ENCODE data around the gene MEGF11.

Gene MEGF11

GRCh38 chr15:65938604-65939003, 314.9 kb downstream of the MEGF11 start:
- CTCF ChIA-PET = interaction anchor here (0.8 to 2.1 kb wide), 5 partner anchors 9 to 538 kb away, joined by 3 to 10 read pairs (median 5); no protein-coding TSS in a partner anchor

GRCh38 chr15:65937476-65937875, 316.1 kb downstream of the MEGF11 start:
- ChIA-PET POLR2A (no interaction called here), CTCF (interaction anchor here (1.4 to 1.6 kb wide), 2 partner anchors 11 to 16 kb away, joined by 3 to 5 read pairs; no protein-coding TSS in a partner anchor)
- TF ChIP-seq CTCF (IDR thresholded peaks at IDR 0.05; ENCODE audit: control extremely low read depth, extremely low read depth, low read depth, missing control alignments) = no peak
- no peak for DNase-seq (ENCODE audit: extremely low spot score)

More at GRCh38 chr15:65938604-65939003, 314.9 kb downstream of the MEGF11 start:
- no peak for TF ChIP-seq CTCF (IDR thresholded peaks at IDR 0.05; ENCODE audit: control extremely low read depth, extremely low read depth, low read depth, missing control alignments)
- DNase-seq (ENCODE audit: extremely low spot score) = no peak
- POLR2A ChIA-PET = no interaction called here

- ChIA-PET POLR2A (interaction anchor here (0.5 kb wide), 1 partner anchor 471 kb away, joined by 4 read pairs; no protein-coding TSS in a partner anchor), CTCF (interaction anchor here (1.4 kb wide), 1 partner anchor 12 kb away, joined by 3 read pairs; no protein-coding TSS in a partner anchor)
- no peak for TF ChIP-seq CTCF (IDR thresholded peaks at IDR 0.05; ENCODE audit: control extremely low read depth, extremely low read depth, low read depth, missing control alignments)
- DNase-seq (ENCODE audit: extremely low spot score) = no peak
Measured at GRCh38 chr15:65937054-65937453, 316.5 kb downstream of the MEGF11 start.

- POLR2A ChIA-PET = interaction anchor here (0.5 kb wide), 1 partner anchor 471 kb away, joined by 4 read pairs; no protein-coding TSS in a partner anchor
- CTCF ChIA-PET = interaction anchor here (1.4 kb wide), 2 partner anchors 12 to 15 kb away, joined by 3 to 6 read pairs; no protein-coding TSS in a partner anchor
- TF ChIP-seq CTCF (IDR thresholded peaks at IDR 0.05; ENCODE audit: control extremely low read depth, extremely low read depth, low read depth, missing control alignments) = no peak
- no peak for DNase-seq (ENCODE audit: extremely low spot score)
Measured at GRCh38 chr15:65936282-65936681, 317.3 kb downstream of the MEGF11 start.

- no peak for TF ChIP-seq CTCF (IDR thresholded peaks at IDR 0.05; ENCODE audit: control extremely low read depth, extremely low read depth, low read depth, missing control alignments)
- POLR2A ChIA-PET = interaction anchor here (0.6 kb wide), 1 partner anchor 1099 kb away, joined by 4 read pairs; no protein-coding TSS in a partner anchor
- CTCF ChIA-PET = interaction anchor here (1.3 to 1.8 kb wide), 3 partner anchors 14 to 19 kb away, joined by 4 to 7 read pairs (median 6); no protein-coding TSS in a partner anchor
- no peak for DNase-seq (ENCODE audit: extremely low spot score)
Measured at GRCh38 chr15:65935391-65935790, 318.2 kb downstream of the MEGF11 start.

GRCh38 chr15:65931221-65931620, 322.3 kb downstream of the MEGF11 start:
- CTCF ChIA-PET = interaction anchor here (1.3 to 2.4 kb wide), 5 partner anchors 9 to 18 kb away, joined by 5 to 17 read pairs (median 8); no protein-coding TSS in a partner anchor
- TF ChIP-seq CTCF (IDR thresholded peaks at IDR 0.05; ENCODE audit: control extremely low read depth, extremely low read depth, low read depth, missing control alignments) = no peak
- POLR2A ChIA-PET = no interaction called here

More at GRCh38 chr15:65931221-65931620, 322.3 kb downstream of the MEGF11 start:
- DNase-seq (ENCODE audit: extremely low spot score) = no peak
